Stimulated activated CD4-positive, alpha-beta T cell treated with anti-CD3 and anti-CD28 coated beads, TNF-alpha, amount 100 ng/mL, for 24 hours (primary cell): ENCODE results near the gene DPAGT1.
A peak's percentile ranks its signal among the peaks of the same experiment; 100 is the strongest.
"Not testable (repeated sequence)": the region's sequence is repeated elsewhere in the genome, so short reads cannot be mapped to it uniquely, and the experiment has no call there.

Source experiments
- DNase-seq, 3 experiments: peaks; one replicate each; pipeline ENCODE4 v3.0.0-alpha.2; 2020; ENCODE audit warnings: low read depth in 3 of 3

DPAGT1 gene

GRCh38 chr11:119101759-119102423 lies at the start of gene DPAGT1:
Gene DPAGT1, minus strand, starts transcription at chr11:119101853. Its CDS starts 198 bp downstream, at chr11:119101655.
- peak; percentile 65 to 83 (median 81) for DNase-seq

- no peak for DNase-seq
Observed at GRCh38 chr11:119149786-119150275, 48.2 kb upstream of the DPAGT1 start.

- peak in 1 of 3 experiments; percentile 21 for DNase-seq
Observed at GRCh38 chr11:119149018-119149785, 47.5 kb upstream of the DPAGT1 start, which contains the start of gene ABCG4. Gene ABCG4, plus strand, starts transcription at chr11:119149052. Its CDS starts 914 bp downstream, at chr11:119149966.

- DNase-seq, result no peak
Observed at GRCh38 chr11:119148720-119149017, 47.0 kb upstream of the DPAGT1 start.

- DNase-seq, result no peak
Observed at GRCh38 chr11:119147604-119148333, 46.1 kb upstream of the DPAGT1 start.

- DNase-seq, result no peak
Observed at GRCh38 chr11:119145551-119145950, 43.9 kb upstream of the DPAGT1 start.

- DNase-seq, result no peak
Observed at GRCh38 chr11:119144825-119145486, 43.3 kb upstream of the DPAGT1 start.

GRCh38 chr11:119139276-119139675 lies 37.6 kb upstream of the DPAGT1 start:
- not testable (repeated sequence) for DNase-seq

- DNase-seq, result no peak
Observed at GRCh38 chr11:119134389-119134978, 32.8 kb upstream of the DPAGT1 start.

- no peak for DNase-seq
Observed at GRCh38 chr11:119130662-119131061, 29.0 kb upstream of the DPAGT1 start.

- DNase-seq, result no peak
Observed at GRCh38 chr11:119126675-119127268, 25.1 kb upstream of the DPAGT1 start.

- DNase-seq, result no peak
Observed at GRCh38 chr11:119125821-119126220, 24.2 kb upstream of the DPAGT1 start.

- no peak for DNase-seq
Observed at GRCh38 chr11:119121811-119122124, 20.1 kb upstream of the DPAGT1 start.

- DNase-seq, result peak; percentile 100
Observed at GRCh38 chr11:119121008-119121810, 19.6 kb upstream of the DPAGT1 start, which contains the start of gene HINFP. Gene HINFP, plus strand, starts transcription at chr11:119121580. Its CDS starts 5,365 bp downstream, at chr11:119126945.

- no peak for DNase-seq
Observed at GRCh38 chr11:119120639-119121007, 19.0 kb upstream of the DPAGT1 start.

- no peak for DNase-seq
Observed at GRCh38 chr11:119118946-119119345, 17.3 kb upstream of the DPAGT1 start.

- no peak for DNase-seq
Observed at GRCh38 chr11:119118227-119118626, 16.6 kb upstream of the DPAGT1 start.

- no peak for DNase-seq
Observed at GRCh38 chr11:119117004-119117706, 15.5 kb upstream of the DPAGT1 start.

- no peak for DNase-seq
Observed at GRCh38 chr11:119116601-119117000, 14.9 kb upstream of the DPAGT1 start.

GRCh38 chr11:119116235-119116594 lies 14.6 kb upstream of the DPAGT1 start:
- DNase-seq, result no peak
